K562 (cell line): ENCODE measurements around the gene H3-3A. TPM values are rescaled to one million over a fixed set of nuclear protein-coding genes. Genes with fewer than 3 reads are reported as not detected.

Experiments used
- C11orf30 ChIP-seq: fragments of 450-650 bp; IDR thresholded peaks from 2 replicates; pipeline ENCODE4 v1.6.1; 2016; ENCODE audit warnings: low read depth, mild to moderate bottlenecking
- CCAR2 ChIP-seq: fragments of 200-400 bp; formaldehyde crosslinking; IDR thresholded peaks from 2 replicates; pipeline ENCODE4 v1.6.1; 2017; ENCODE audit warnings: mild to moderate bottlenecking, low read depth, low read length
- E2F1 ChIP-seq: sonication (generic); formaldehyde crosslinking; IDR thresholded peaks from 2 replicates; pipeline ENCODE4 v1.8.1; 2023; ENCODE audit warnings: mild to moderate bottlenecking, missing genetic modification reagents, moderate library complexity
- EGR1 ChIP-seq: fragments of 450-650 bp; conservative IDR thresholded peaks from 2 replicates; pipeline ENCODE4 v1.6.1; 2017; ENCODE audit warnings: mild to moderate bottlenecking
- ETV1 ChIP-seq: fragments of 450-650 bp; conservative IDR thresholded peaks from 2 replicates; pipeline ENCODE4 v1.6.1; 2016; ENCODE audit warnings: missing genetic modification characterization, control low read depth, low read depth, missing compliant biosample characterization
- FIP1L1 ChIP-seq: fragments of 200-400 bp; formaldehyde crosslinking; IDR thresholded peaks from 2 replicates; pipeline ENCODE4 v1.6.1; 2018; ENCODE audit warnings: mild to moderate bottlenecking, low read depth, low read length; ENCODE audit not compliant: poor library complexity, severe bottlenecking
- FOSL1 ChIP-seq: fragments of 200-800 bp; sonication (Bioruptor generic); conservative IDR thresholded peaks from 2 replicates; pipeline ENCODE4 v1.6.1; 2016; ENCODE audit warnings: missing genetic modification characterization, missing compliant biosample characterization
- FOXA3 ChIP-seq, 2 experiments: fragments of 450-650 bp in 1 of 2; sonication (generic) in 1 of 2; formaldehyde crosslinking; IDR thresholded peaks in 1 of 2; conservative IDR thresholded peaks in 1 of 2; 2 replicates each; pipeline versions ENCODE4 v1.4.0 to v1.8.0; 2020 to 2022; ENCODE audit warnings: mild to moderate bottlenecking in 2 of 2, missing genetic modification reagents in 1 of 2
- FOXJ2 ChIP-seq: fragments of 200-800 bp; sonication (Bioruptor generic); IDR thresholded peaks from 2 replicates; pipeline ENCODE4 v1.6.1; 2016; ENCODE audit warnings: missing genetic modification characterization, missing compliant biosample characterization
- FOXO4 ChIP-seq: fragments of 450-650 bp; formaldehyde crosslinking; IDR thresholded peaks from 2 replicates; pipeline ENCODE4 v1.4.0; 2020; ENCODE audit warnings: mild to moderate bottlenecking, moderate library complexity
- GATAD2A ChIP-seq: fragments of 450-650 bp; IDR thresholded peaks from 2 replicates; pipeline ENCODE4 v1.6.1; 2017
- HDAC8 ChIP-seq: fragments of 450-650 bp; IDR thresholded peaks from 2 replicates; pipeline ENCODE4 v1.6.1; 2016; ENCODE audit warnings: mild to moderate bottlenecking, missing genetic modification characterization, moderate library complexity, missing compliant biosample characterization
- KLF6 ChIP-seq: fragments of 250-450 bp; sonication (Bioruptor Pico); IDR thresholded peaks from 2 replicates; pipeline ENCODE4 v1.4.0; 2020; ENCODE audit warnings: mild to moderate bottlenecking, moderate library complexity, borderline replicate concordance
- MAZ ChIP-seq, 2 experiments: fragments of 450-650 bp in 1 of 2; sonication (generic) in 1 of 2; formaldehyde crosslinking; IDR thresholded peaks in 1 of 2; conservative IDR thresholded peaks in 1 of 2; 2 replicates each; pipeline versions ENCODE4 v1.4.0 to v1.5.0; 2020; ENCODE audit warnings: mild to moderate bottlenecking in 1 of 2, missing genetic modification reagents in 1 of 2
- NEUROD1 ChIP-seq: fragments of 150-350 bp; IDR thresholded peaks from 2 replicates; pipeline ENCODE4 v1.6.1; 2014; ENCODE audit warnings: borderline replicate concordance, low read length, low read depth; ENCODE audit not compliant: partially characterized antibody
- NKRF ChIP-seq: fragments of 450-650 bp; IDR thresholded peaks from 2 replicates; pipeline ENCODE4 v1.6.1; 2016; ENCODE audit warnings: borderline replicate concordance
- NR2C2 ChIP-seq, 2 experiments: fragments of 200-800 bp in 1 of 2; sonication (Bioruptor generic) in 1 of 2; sonication (generic) in 1 of 2; formaldehyde crosslinking in 1 of 2; IDR thresholded peaks; 2 replicates each; pipeline versions ENCODE4 v1.6.1 to v1.8.0; 2016 to 2022; ENCODE audit warnings: mild to moderate bottlenecking in 1 of 2, missing compliant biosample characterization in 1 of 2, missing genetic modification characterization in 1 of 2, missing genetic modification reagents in 1 of 2
- POLR2AphosphoS2 ChIP-seq: IDR thresholded peaks from 2 replicates; pipeline ENCODE4 v1.6.1; 2012; ENCODE audit warnings: low read length, improper control_type of control experiment
- RBM14 ChIP-seq: fragments of 200-400 bp; formaldehyde crosslinking; IDR thresholded peaks from 2 replicates; pipeline ENCODE4 v1.6.1; 2018; ENCODE audit warnings: low read depth, mild to moderate bottlenecking, low read length, moderate library complexity, borderline replicate concordance; ENCODE audit not compliant: insufficient read depth
- RBM39 ChIP-seq: fragments of 200-400 bp; formaldehyde crosslinking; optimal IDR thresholded peaks from 2 replicates; pipeline ENCODE3; 2018; ENCODE audit warnings: low read depth, low read length
- ZFP30 ChIP-seq: fragments of 250-450 bp; sonication (Bioruptor Pico); IDR thresholded peaks from 2 replicates; pipeline ENCODE4 v1.8.0; 2022; ENCODE audit warnings: moderate library complexity, mild to moderate bottlenecking, inconsistent platforms, borderline replicate concordance
- ZNF695 ChIP-seq: fragments of 450-650 bp; formaldehyde crosslinking; IDR thresholded peaks from 2 replicates; pipeline ENCODE4 v1.4.0; 2020; ENCODE audit warnings: mild to moderate bottlenecking, moderate library complexity
- polyA plus RNA-seq, 8 experiments: library from polyadenylated mRNA; depleted of rRNA in 4 of 8; stranded (reverse) in 5 of 8; unstranded in 3 of 8; fragments of >200 nt; fragmentation: Nextera tagmentation in 2 of 8; fragmentation: Illumina TruSeq in 1 of 8; extraction: Ambion mirVana in 2 of 8; extraction: Trizol in 1 of 8; gene quantifications; 2 replicates each; pipeline versions ENCODE4 v1.2.1 to v1.2.3, GENCODE V29; 2011 to 2014; ENCODE audit warnings: inconsistent platforms in 1 of 8, missing spikeins in 1 of 8
- total RNA-seq, 7 experiments: library from RNA; depleted of rRNA in 6 of 7; stranded (reverse); fragments of >200 nt in 6 of 7; fragmentation: Illumina TruSeq in 2 of 7; extraction: Trizol in 2 of 7; gene quantifications; 2 replicates each; pipeline versions ENCODE4 v1.2.1 to v1.2.3, GENCODE V29; 2011 to 2021; ENCODE audit warnings: low replicate concordance in 1 of 7

Gene H3-3A
- total and polyA plus RNA-seq, 9 of the 15 experiments (the other 6 are each of a cell fraction or from before 2014, with no cell fraction given): 426 to 1,083 (median 591) TPM

- TF ChIP-seq FOXJ2 (tag) (no peak), FOXO4 (CRISPR knock-in tag) (no peak), NR2C2 (CRISPR knock-in tag; IDR thresholded peaks at IDR 0.05) (no peak), NR2C2 (tag; IDR thresholded peaks at IDR 0.05) (peak; percentile 59), FOXA3 (CRISPR knock-in tag; conservative IDR thresholded peaks at IDR 0.05 in 1 of 2, IDR thresholded peaks at IDR 0.05 in 1 of 2) (peak; percentile 68 to 84; a peak in 3 of 4 replicates), NEUROD1 (peak; percentile 53), ZFP30 (no peak), POLR2AphosphoS2 (no peak), FOSL1 (tag) (peak; percentile 95), HDAC8 (tag) (no peak; the same call in 1 of the 2 replicates), KLF6 (CRISPR knock-in tag) (no peak), MAZ (CRISPR knock-in tag; conservative IDR thresholded peaks at IDR 0.05 in 1 of 2, IDR thresholded peaks at IDR 0.05 in 1 of 2) (0 out of 4 replicates have a peak, but pooled peaks of 1 of the 2 experiments have one; percentile 2), CCAR2 (no peak), GATAD2A (peak; percentile 79), RBM39 (no peak), ZNF695 (CRISPR knock-in tag) (no peak), ETV1 (tag) (peak; percentile 4; the same call in 1 of the 2 replicates), RBM14 (no peak), C11orf30 (no peak), E2F1 (no peak), EGR1 (peak; percentile 60), FIP1L1 (no peak), NKRF (peak; percentile 39; the same call in 1 of the 2 replicates)
Observed at GRCh38 chr1:226111098-226111882, 48.8 kb downstream of the H3-3A start (continued).
